OCI-LY7 (cell line): Measurements from ENCODE around the gene FRMPD4. TPM values are rescaled to one million over a fixed set of nuclear protein-coding genes. Genes with fewer than 3 reads are reported as not detected.

Experiments used
- BruUV-seq: library from RNA; stranded (reverse); fragments of 400-500 nt; replicated peaks from 2 replicates; lab custom pipeline; 2021; lab: Mats Ljungman, UMichigan
- CTCF ChIA-PET: fragments of 300-600 bp; sonication (Branson Sonifier 250); formaldehyde crosslinking; loops from one replicate; lab custom pipeline; 2022; ENCODE audit warnings: antibody characterized with exemption; ENCODE audit not compliant: unreplicated experiment; lab: Charles Lee
- POLR2A ChIA-PET: fragments of 300-600 bp; sonication (Branson Sonifier 250); formaldehyde crosslinking; loops from one replicate; lab custom pipeline; 2022; ENCODE audit warnings: antibody characterized with exemption; lab: Charles Lee
- DNase-seq: peaks from one replicate; pipeline ENCODE4 v3.0.0-alpha.2; 2015; ENCODE audit warnings: low spot score
- H2AFZ ChIP-seq: fragments of 200-600 bp; sonication (generic), shearing (Covaris generic); 2 replicates; pipeline ENCODE4 v1.6.1; 2014; ENCODE audit warnings: mild to moderate bottlenecking, antibody characterized with exemption, low read length, moderate library complexity
- H3K27ac ChIP-seq: fragments of 200-600 bp; sonication (generic); 2 replicates; pipeline ENCODE4 v1.5.1; 2014; ENCODE audit warnings: mixed run types, low read depth, mild to moderate bottlenecking, moderate library complexity, low read length, inconsistent platforms; ENCODE audit not compliant: poor library complexity, severe bottlenecking
- H3K36me3 ChIP-seq: fragments of 200-600 bp; sonication (generic); 2 replicates; pipeline ENCODE4 v1.6.1; 2014; ENCODE audit warnings: mild to moderate bottlenecking, antibody characterized with exemption, low read length, moderate library complexity, mixed read lengths; ENCODE audit not compliant: insufficient read depth
- H3K4me1 ChIP-seq: fragments of 200-600 bp; sonication (generic); 2 replicates; pipeline ENCODE4 v1.5.1; 2014; ENCODE audit warnings: mild to moderate bottlenecking, low read length; ENCODE audit not compliant: insufficient read depth, poor library complexity, severe bottlenecking
- H3K4me2 ChIP-seq: fragments of 200-600 bp; sonication (generic); 2 replicates; pipeline ENCODE4 v1.6.1; 2014; ENCODE audit warnings: mild to moderate bottlenecking, low read length
- H3K4me3 ChIP-seq: fragments of 200-600 bp; sonication (generic); 2 replicates; pipeline ENCODE4 v1.5.1; 2014; ENCODE audit warnings: mild to moderate bottlenecking, low read depth, low read length; ENCODE audit not compliant: poor library complexity, severe bottlenecking
- H3K79me2 ChIP-seq: fragments of 200-600 bp; sonication (generic); 2 replicates; pipeline ENCODE4 v1.6.1; 2016; ENCODE audit warnings: low read depth, mild to moderate bottlenecking, low read length, moderate library complexity, mixed read lengths; ENCODE audit not compliant: insufficient read depth
- H3K9me2 ChIP-seq: fragments of 200-600 bp; sonication (generic); 2 replicates; pipeline ENCODE4 v1.6.1; 2016; ENCODE audit warnings: mild to moderate bottlenecking, low read length, mixed read lengths; ENCODE audit not compliant: insufficient read depth
- H3K9me3 ChIP-seq: fragments of 200-600 bp; sonication (generic); 2 replicates; pipeline ENCODE4 v1.6.1; 2014; ENCODE audit warnings: mild to moderate bottlenecking, mixed run types, low read length, mixed read lengths
- H4K20me1 ChIP-seq: fragments of 200-600 bp; sonication (generic); 2 replicates; pipeline ENCODE4 v1.6.1; 2014; ENCODE audit warnings: mild to moderate bottlenecking, antibody characterized with exemption, low read length, moderate library complexity, mixed read lengths; ENCODE audit not compliant: insufficient read depth
- EZH2phosphoT487 ChIP-seq: fragments of 200-600 bp; sonication (generic); IDR thresholded peaks from 2 replicates; pipeline ENCODE4 v1.6.1; 2018; ENCODE audit warnings: low read depth, borderline replicate concordance, mild to moderate bottlenecking, mixed run types, antibody characterized with exemption, low read length, moderate library complexity, mixed read lengths
- intact Hi-C: fragments of 100-400 bp; cut with micrococcal nuclease; formaldehyde crosslinking; loops from one replicate; pipeline ENCODE4 v1.10.0; 2022; ENCODE audit not compliant: unreplicated experiment
- total RNA-seq, 2 experiments: library from RNA; depleted of rRNA in 1 of 2; stranded (reverse); fragments of >200 nt in 1 of 2; shearing (Covaris generic) in 1 of 2; gene quantifications; 2 replicates each; pipeline ENCODE4 v1.2.3, GENCODE V29; 2014 to 2022
- TF ChIP-seq, protein P1 (sequence below): fragments of 200-600 bp; sonication (generic); conservative IDR thresholded peaks from 2 replicates; pipeline ENCODE4 v1.5.1; 2014; ENCODE audit warnings: mild to moderate bottlenecking, antibody characterized with exemption, low read length, moderate library complexity, mixed read lengths

The FRMPD4 gene
- total RNA-seq, 2 experiments from 2014 or later: not detected

DNA sequence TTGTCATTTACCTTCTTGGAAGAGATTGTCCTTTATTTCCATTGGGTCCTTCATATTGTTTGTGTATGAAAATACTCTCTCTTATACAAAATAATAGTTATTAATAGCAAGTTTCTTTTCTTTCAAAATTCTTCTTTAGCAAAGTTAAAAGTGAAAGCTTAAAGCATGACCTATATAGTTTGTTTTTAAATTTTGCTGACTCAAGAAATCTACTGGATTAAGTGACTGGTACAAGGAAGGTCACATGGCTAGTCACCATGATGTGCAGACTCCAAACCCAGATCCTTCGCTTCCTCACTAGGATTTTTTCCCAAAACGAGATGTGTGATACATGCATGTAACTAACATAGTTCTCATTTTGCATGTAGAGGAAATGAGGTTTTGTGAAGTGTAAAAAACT is 322.7 kb downstream of the FRMPD4 start:
- no peaks in the 10 kb centered on the region for H3K9me2 ChIP-seq
- H3K27ac ChIP-seq: no peak overlapping the region
- H3K4me1 ChIP-seq: no peaks in the 10 kb centered on the region
- no peak overlapping the region for H2AFZ ChIP-seq
- POLR2A ChIA-PET: no interaction called here
- no peak overlapping the region for H3K4me3 ChIP-seq
- no TSS peak for BruUV-seq
- DNase-seq: no peak
- H3K36me3 ChIP-seq: no peaks in the 10 kb centered on the region
- intact Hi-C loops: no loop called here
- CTCF ChIA-PET: no interaction called here
- no peaks in the 10 kb centered on the region for H3K79me2 ChIP-seq
- no peaks in the 10 kb centered on the region for H4K20me1 ChIP-seq
- no peaks in the 10 kb centered on the region for H3K9me3 ChIP-seq
- no peak overlapping the region for H3K4me2 ChIP-seq
- TF ChIP-seq EZH2phosphoT487: no peak
- TF ChIP-seq, protein P1, sequence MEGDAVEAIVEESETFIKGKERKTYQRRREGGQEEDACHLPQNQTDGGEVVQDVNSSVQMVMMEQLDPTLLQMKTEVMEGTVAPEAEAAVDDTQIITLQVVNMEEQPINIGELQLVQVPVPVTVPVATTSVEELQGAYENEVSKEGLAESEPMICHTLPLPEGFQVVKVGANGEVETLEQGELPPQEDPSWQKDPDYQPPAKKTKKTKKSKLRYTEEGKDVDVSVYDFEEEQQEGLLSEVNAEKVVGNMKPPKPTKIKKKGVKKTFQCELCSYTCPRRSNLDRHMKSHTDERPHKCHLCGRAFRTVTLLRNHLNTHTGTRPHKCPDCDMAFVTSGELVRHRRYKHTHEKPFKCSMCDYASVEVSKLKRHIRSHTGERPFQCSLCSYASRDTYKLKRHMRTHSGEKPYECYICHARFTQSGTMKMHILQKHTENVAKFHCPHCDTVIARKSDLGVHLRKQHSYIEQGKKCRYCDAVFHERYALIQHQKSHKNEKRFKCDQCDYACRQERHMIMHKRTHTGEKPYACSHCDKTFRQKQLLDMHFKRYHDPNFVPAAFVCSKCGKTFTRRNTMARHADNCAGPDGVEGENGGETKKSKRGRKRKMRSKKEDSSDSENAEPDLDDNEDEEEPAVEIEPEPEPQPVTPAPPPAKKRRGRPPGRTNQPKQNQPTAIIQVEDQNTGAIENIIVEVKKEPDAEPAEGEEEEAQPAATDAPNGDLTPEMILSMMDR: no peak

DNA sequence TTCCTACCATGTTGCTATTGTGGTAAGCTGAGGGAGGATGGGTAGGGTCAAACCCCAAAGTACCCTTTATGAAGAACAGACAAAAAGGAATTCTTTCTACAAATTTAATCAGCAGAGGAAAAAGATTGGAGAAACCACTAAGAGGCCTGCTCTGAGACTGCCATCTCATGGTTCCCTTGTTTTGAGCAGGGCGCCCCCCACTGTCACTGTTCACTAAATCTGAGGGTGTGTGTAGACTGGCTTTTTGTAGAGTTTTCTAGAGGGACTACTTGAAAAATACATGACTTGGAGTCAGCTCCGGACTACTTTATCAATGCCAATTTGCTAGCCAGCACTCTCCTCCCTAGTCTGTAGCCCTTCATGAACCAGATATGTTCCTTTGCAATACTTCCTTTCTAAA is 324.8 kb downstream of the FRMPD4 start:
- POLR2A ChIA-PET: no interaction called here
- no peak for DNase-seq
- Histone ChIP-seq H3K9me3 (no peaks in the 10 kb centered on the region), H3K4me3 (no peak overlapping the region), H3K4me1 (no peaks in the 10 kb centered on the region), H3K79me2 (no peaks in the 10 kb centered on the region), H4K20me1 (no peaks in the 10 kb centered on the region), H2AFZ (no peak overlapping the region), H3K27ac (no peak overlapping the region), H3K9me2 (no peaks in the 10 kb centered on the region), H3K36me3 (no peaks in the 10 kb centered on the region), H3K4me2 (no peak overlapping the region)
- BruUV-seq: no TSS peak
- TF ChIP-seq EZH2phosphoT487: no peak
- intact Hi-C loops: no loop called here
- CTCF ChIA-PET: no interaction called here

DNA sequence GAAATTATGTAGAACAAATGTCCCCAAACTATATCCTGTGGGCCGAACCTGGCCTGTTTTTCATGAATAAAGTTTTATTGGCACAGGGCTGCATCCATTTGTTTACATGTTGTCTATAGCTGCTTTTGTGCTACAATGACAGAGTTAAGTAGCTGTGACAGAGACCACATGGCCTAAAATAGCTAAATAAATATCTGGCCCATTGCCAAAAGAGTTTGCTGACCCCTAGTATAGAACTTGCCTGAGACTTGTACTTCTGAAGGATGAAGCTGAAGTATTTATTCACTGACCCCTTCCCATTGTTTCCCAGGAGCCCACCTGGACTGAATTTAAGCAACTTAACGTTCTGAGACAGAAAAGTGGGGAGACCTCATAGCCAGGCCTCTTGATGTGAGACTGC is 325.6 kb downstream of the FRMPD4 start:
- H4K20me1 ChIP-seq: no peaks in the 10 kb centered on the region
- H3K27ac ChIP-seq: no peak overlapping the region
- intact Hi-C loops: no loop called here
- no peaks in the 10 kb centered on the region for H3K4me1 ChIP-seq
- H3K9me2 ChIP-seq: no peaks in the 10 kb centered on the region
- no peak overlapping the region for H2AFZ ChIP-seq
- H3K36me3 ChIP-seq: no peaks in the 10 kb centered on the region
- POLR2A ChIA-PET: no interaction called here
- CTCF ChIA-PET: no interaction called here
- no peak for TF ChIP-seq EZH2phosphoT487
- TF ChIP-seq, protein P1: no peak
- H3K4me2 ChIP-seq: no peak overlapping the region
- H3K9me3 ChIP-seq: no peaks in the 10 kb centered on the region
- no TSS peak for BruUV-seq
- no peak overlapping the region for H3K4me3 ChIP-seq
- DNase-seq: no peak
- H3K79me2 ChIP-seq: no peaks in the 10 kb centered on the region
